ENCODE data around the gene ARHGEF10L.

Gene ARHGEF10L

DNA sequence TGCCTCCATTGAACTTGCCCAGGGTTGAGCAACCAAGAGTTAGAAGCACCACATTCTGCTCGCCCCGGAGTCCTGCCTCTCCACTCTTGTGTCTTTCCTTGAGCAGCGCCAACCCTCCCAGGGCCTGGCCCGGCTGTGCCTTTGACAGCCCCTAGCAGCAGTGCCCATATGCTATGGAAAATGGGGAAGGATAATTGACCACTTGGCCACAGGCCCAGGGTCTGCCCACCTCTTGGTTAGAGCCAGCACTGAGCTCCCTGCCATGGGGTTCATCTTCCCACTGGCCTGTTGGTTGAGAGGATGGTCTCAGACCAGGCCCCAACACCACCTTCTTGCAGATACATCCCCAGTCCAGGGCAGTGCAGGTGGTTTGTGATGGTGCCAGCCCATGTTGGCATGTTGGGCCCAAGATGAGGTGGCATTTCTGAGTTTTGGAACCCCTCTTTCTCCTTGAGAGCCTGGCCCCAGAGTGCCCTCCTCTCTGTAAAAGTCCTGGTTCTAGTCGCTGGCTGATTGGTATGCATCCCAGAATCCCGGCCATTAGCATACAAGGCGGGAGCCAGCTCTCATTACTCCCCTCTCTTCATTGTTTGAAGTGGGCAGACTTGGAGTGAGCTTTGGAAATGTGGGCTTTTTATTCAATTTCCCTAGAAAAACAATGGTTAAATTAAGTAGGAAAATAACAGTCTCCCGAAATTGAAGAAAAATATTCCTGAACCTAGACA is 7.6 kb downstream of the ARHGEF10L start:
- Histone ChIP-seq H3K27me3 (ENCODE audit: control insufficient read depth, low read length) (peaks cover 4% of the 10 kb centered on the region; the same call in 1 of the 2 replicates), H3K36me3 (ENCODE audit: control insufficient read depth, low read length) (no peaks in the 10 kb centered on the region), H3F3A (ENCODE audit: control insufficient read depth, insufficient read depth) (no peaks in the 10 kb centered on the region), H3K9me3 (ENCODE audit: control insufficient read depth, insufficient read depth, low read length) (no peaks in the 10 kb centered on the region), H3K4me3 (ENCODE audit: low read length) (no peak overlapping the region), H4K20me1 (ENCODE audit: control insufficient read depth, insufficient read depth, low read depth, low read length) (no peaks in the 10 kb centered on the region), H3K9me2 (replicated peaks; ENCODE audit: control insufficient read depth, low read length) (no peaks in the 10 kb centered on the region), H3K4me1 (ENCODE audit: control insufficient read depth, low read length) (no peaks in the 10 kb centered on the region), H3K4me2 (ENCODE audit: low read length) (no peak overlapping the region), H3K27ac (ENCODE audit: low read depth, low read length) (no peak overlapping the region), H3K79me2 (ENCODE audit: control insufficient read depth, low read length) (no peaks in the 10 kb centered on the region)
- TF ChIP-seq CTCF (IDR thresholded peaks at IDR 0.05; ENCODE audit: low read depth, low read length, poor library complexity, severe bottlenecking) (no peak), EZH2phosphoT487 (IDR thresholded peaks at IDR 0.05; ENCODE audit: borderline replicate concordance, low read length) (no peak)

DNA sequence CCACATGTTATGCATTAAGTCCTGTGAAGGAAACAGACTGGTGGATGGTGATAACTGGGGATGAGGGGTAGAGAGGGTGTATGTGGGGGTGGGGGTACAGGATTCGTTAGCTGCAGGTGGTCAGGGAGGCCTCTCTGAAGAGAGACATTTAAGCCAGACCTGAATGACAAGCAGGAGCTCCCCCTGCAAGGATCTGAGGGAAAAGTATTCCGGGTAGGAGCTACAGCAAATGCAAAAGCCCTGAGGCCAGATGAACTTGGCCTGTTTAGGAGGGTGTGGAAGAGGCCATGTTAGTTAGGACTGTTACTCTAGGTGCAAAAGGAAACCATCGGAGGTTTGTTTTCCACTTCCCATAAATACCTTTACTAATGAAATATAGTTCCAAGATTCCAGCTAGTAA is 9.9 kb downstream of the ARHGEF10L start:
- no peaks in the 10 kb centered on the region for H3K9me3 ChIP-seq (ENCODE audit: control insufficient read depth, insufficient read depth, low read length)
- H4K20me1 ChIP-seq (ENCODE audit: control insufficient read depth, insufficient read depth, low read depth, low read length), result no peaks in the 10 kb centered on the region
- H3F3A ChIP-seq (ENCODE audit: control insufficient read depth, insufficient read depth), result no peaks in the 10 kb centered on the region
- peaks cover 4% of the 10 kb centered on the region; the same call in 1 of the 2 replicates for H3K27me3 ChIP-seq (ENCODE audit: control insufficient read depth, low read length)
- H3K79me2 ChIP-seq (ENCODE audit: control insufficient read depth, low read length), result no peaks in the 10 kb centered on the region
- no peak overlapping the region for H3K4me3 ChIP-seq (ENCODE audit: low read length)
- no peaks in the 10 kb centered on the region for H3K9me2 ChIP-seq (replicated peaks; ENCODE audit: control insufficient read depth, low read length)
- no peak overlapping the region for H3K27ac ChIP-seq (ENCODE audit: low read depth, low read length)
- TF ChIP-seq CTCF (IDR thresholded peaks at IDR 0.05; ENCODE audit: low read depth, low read length, poor library complexity, severe bottlenecking), result no peak
- TF ChIP-seq EZH2phosphoT487 (IDR thresholded peaks at IDR 0.05; ENCODE audit: borderline replicate concordance, low read length), result no peak
- no peaks in the 10 kb centered on the region for H3K36me3 ChIP-seq (ENCODE audit: control insufficient read depth, low read length)
- H3K4me1 ChIP-seq (ENCODE audit: control insufficient read depth, low read length), result no peaks in the 10 kb centered on the region
- no peak overlapping the region for H3K4me2 ChIP-seq (ENCODE audit: low read length)

DNA sequence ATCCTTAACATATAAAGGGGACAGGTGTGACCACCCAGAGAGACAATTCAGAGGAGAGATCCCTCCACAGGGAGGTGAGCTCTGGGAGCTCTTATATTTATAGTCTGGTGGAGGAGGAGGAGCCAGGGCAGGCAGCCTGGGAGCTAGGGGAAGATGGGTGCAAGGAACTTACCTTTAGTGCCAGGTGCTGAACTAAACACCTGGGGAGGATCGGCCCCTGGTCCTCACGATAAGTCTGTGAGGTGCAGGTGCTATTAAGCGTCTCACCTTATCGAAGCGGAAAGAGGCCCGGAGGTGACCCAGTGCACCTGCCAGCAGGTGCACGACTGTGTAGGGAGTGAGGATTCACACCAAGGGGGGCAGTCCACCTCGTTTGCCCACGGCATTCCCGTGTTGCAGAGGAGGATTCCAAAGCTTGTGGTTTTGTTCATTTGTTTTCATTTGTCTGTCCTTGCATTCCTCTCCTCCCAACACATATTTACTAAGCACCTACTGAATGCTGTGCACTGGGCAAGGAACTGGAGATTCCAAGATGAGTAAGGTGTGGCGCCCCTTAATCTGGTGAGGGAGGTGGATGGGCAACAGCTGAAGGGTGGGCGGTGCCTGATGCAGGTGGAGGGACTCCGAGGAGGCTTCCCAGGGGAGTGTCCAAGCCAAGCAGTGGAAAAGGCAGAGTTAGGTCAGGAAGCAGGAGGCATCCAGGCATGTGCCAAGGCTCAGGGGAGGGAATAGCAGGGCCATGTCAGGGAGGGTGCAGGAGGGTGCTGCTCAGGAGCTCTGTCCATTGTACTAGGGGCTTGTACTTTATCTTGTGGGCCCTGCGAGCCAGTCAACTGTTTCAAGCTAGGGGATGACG is 11.5 kb downstream of the ARHGEF10L start:
- no peaks in the 10 kb centered on the region for H3K9me3 ChIP-seq (ENCODE audit: control insufficient read depth, insufficient read depth, low read length)
- no peaks in the 10 kb centered on the region for H3F3A ChIP-seq (ENCODE audit: control insufficient read depth, insufficient read depth)
- H3K36me3 ChIP-seq (ENCODE audit: control insufficient read depth, low read length), result no peaks in the 10 kb centered on the region
- no peak for TF ChIP-seq CTCF (IDR thresholded peaks at IDR 0.05; ENCODE audit: low read depth, low read length, poor library complexity, severe bottlenecking)
- H3K27me3 ChIP-seq (ENCODE audit: control insufficient read depth, low read length), result peaks cover 4% of the 10 kb centered on the region; the same call in 1 of the 2 replicates
- no peak overlapping the region for H3K4me3 ChIP-seq (ENCODE audit: low read length)
- H3K4me2 ChIP-seq (ENCODE audit: low read length), result no peak overlapping the region
- H3K79me2 ChIP-seq (ENCODE audit: control insufficient read depth, low read length), result no peaks in the 10 kb centered on the region
- H3K9me2 ChIP-seq (replicated peaks; ENCODE audit: control insufficient read depth, low read length), result no peaks in the 10 kb centered on the region
- no peaks in the 10 kb centered on the region for H4K20me1 ChIP-seq (ENCODE audit: control insufficient read depth, insufficient read depth, low read depth, low read length)
- H3K4me1 ChIP-seq (ENCODE audit: control insufficient read depth, low read length), result no peaks in the 10 kb centered on the region
- H3K27ac ChIP-seq (ENCODE audit: low read depth, low read length), result no peak overlapping the region

Data from DOHH2 (cell line).